ENCODE results near the gene KHSRP. TPM values are rescaled to one million over a fixed set of nuclear protein-coding genes. Genes with fewer than 3 reads are reported as not detected.

Gene KHSRP
- total RNA-seq, 1 donor from 2014 or later, result 80.8 TPM

- DNase-seq (no peak), ATAC-seq (ENCODE audit: poor library complexity) (no peak)
- intact Hi-C loops (cut with DNase I), result no loop called here
Measured at GRCh38 chr19:6376512-6377190, 48.0 kb downstream of the KHSRP start.

GRCh38 chr19:6375411-6376010 is 49.1 kb downstream of the KHSRP start, which contains the start of gene PSPN:
Gene PSPN, minus strand, starts transcription at chr19:6375933. Its CDS starts 84 bp downstream, at chr19:6375849.
- ATAC-seq (ENCODE audit: poor library complexity) (no peak), DNase-seq (no peak)
- intact Hi-C loops (cut with DNase I), result no loop called here

GRCh38 chr19:6374711-6375410 is 49.8 kb downstream of the KHSRP start:
- DNase-seq (no peak), ATAC-seq (ENCODE audit: poor library complexity) (no peak)
- intact Hi-C loops (cut with DNase I), result no loop called here

GRCh38 chr19:6374161-6374709 is 50.4 kb downstream of the KHSRP start:
- ATAC-seq (ENCODE audit: poor library complexity) (no peak), DNase-seq (no peak)
- intact Hi-C loops (cut with DNase I), result no loop called here

GRCh38 chr19:6373813-6374108 is 50.9 kb downstream of the KHSRP start:
- ATAC-seq (ENCODE audit: poor library complexity) (no peak), DNase-seq (no peak)
- intact Hi-C loops (cut with DNase I), result no loop called here

- DNase-seq (peak; percentile 99), ATAC-seq (ENCODE audit: poor library complexity) (peak; percentile 87)
- intact Hi-C loops (cut with DNase I), result no loop called here
Measured at GRCh38 chr19:6373096-6373812, 51.4 kb downstream of the KHSRP start.

- peak; percentile 92 for ATAC-seq (ENCODE audit: poor library complexity)
- peak; percentile 98 for DNase-seq
- intact Hi-C loops (cut with DNase I), result no loop called here
Measured at GRCh38 chr19:6372594-6373095, 52.0 kb downstream of the KHSRP start, which contains the start of gene ALKBH7. Gene ALKBH7, plus strand, starts transcription at chr19:6372794. Its CDS starts 27 bp downstream, at chr19:6372821.

- ATAC-seq (ENCODE audit: poor library complexity) (no peak), DNase-seq (no peak)
- intact Hi-C loops (cut with DNase I), result no loop called here
Measured at GRCh38 chr19:6364353-6364752, 60.3 kb downstream of the KHSRP start.

Small RNAs within 50 kb of the gene (microRNA-seq; reads per million reads assigned to microRNA genes)
- gene MIR3940 (1.3 reads per million), gene MIR6790 (not detected), gene MIR6885 (not detected)

Other genes starting within 250 kb of the KHSRP start
- 37.2 TPM for gene MLLT1, start 144.8 kb downstream of the KHSRP start, total RNA-seq
- gene ACER1, start 91.2 kb downstream of the KHSRP start, total RNA-seq, result not detected
- 79.7 TPM for gene CLPP, start 63.3 kb downstream of the KHSRP start, total RNA-seq
- gene ALKBH7, start 52.0 kb downstream of the KHSRP start, total RNA-seq, result 134 TPM
- gene PSPN, start 48.9 kb downstream of the KHSRP start, total RNA-seq, result 0.75 TPM
- 30.5 TPM for gene GTF2F1, start 31.6 kb downstream of the KHSRP start, total RNA-seq
- gene SLC25A41, start 9.0 kb upstream of the KHSRP start, total RNA-seq, result not detected
- gene SLC25A23, start 35.0 kb upstream of the KHSRP start, total RNA-seq, result 87.0 TPM
- not detected for gene CRB3, start 39.5 kb upstream of the KHSRP start, total RNA-seq
- 0.35 TPM for gene DENND1C, start 57.0 kb upstream of the KHSRP start, total RNA-seq
- gene TUBB4A, start 77.5 kb upstream of the KHSRP start, total RNA-seq, result 10.8 TPM
- 0.51 TPM for gene TNFSF9, start 106.2 kb upstream of the KHSRP start, total RNA-seq
- gene CD70, start 166.3 kb upstream of the KHSRP start, total RNA-seq, result not detected
- gene TNFSF14, start 245.3 kb upstream of the KHSRP start, total RNA-seq, result 0.40 TPM